ENCODE measurements around the gene AGAP5.
"Not testable (repeated sequence)": the region's sequence is repeated elsewhere in the genome, so short reads cannot be mapped to it uniquely, and the experiment has no call there.

GRCh38 chr10:73706488-73706887 is 8.6 kb upstream of the AGAP5 start:
- TF ChIP-seq RCOR1 (IDR thresholded peaks at IDR 0.05; ENCODE audit: low read length); GABPA (IDR thresholded peaks at IDR 0.05; ENCODE audit: low read depth); CTCF (IDR thresholded peaks at IDR 0.05); MAX (IDR thresholded peaks at IDR 0.05; ENCODE audit: low read depth); POLR2AphosphoS5 (IDR thresholded peaks at IDR 0.05; ENCODE audit: low read depth, low read length); TAF1 (IDR thresholded peaks at IDR 0.05; ENCODE audit: borderline replicate concordance, low read depth, low read length); JUND (IDR thresholded peaks at IDR 0.05); EZH2phosphoT487 (IDR thresholded peaks at IDR 0.05; ENCODE audit: borderline replicate concordance, low read depth); FOSL2 (IDR thresholded peaks at IDR 0.05; ENCODE audit: borderline replicate concordance, low read depth); RFX5 (IDR thresholded peaks at IDR 0.05; ENCODE audit: low read length); RXRA (IDR thresholded peaks at IDR 0.05; ENCODE audit: borderline replicate concordance, low read depth); USF1 (IDR thresholded peaks at IDR 0.05; ENCODE audit: borderline replicate concordance, low read depth): not testable (repeated sequence)
